Panc1 (cell line): ENCODE measurements around the gene MARCHF9.

Experiments used
- CTCF ChIP-seq: fragments of 450-650 bp; IDR thresholded peaks from 2 replicates; pipeline ENCODE4 v1.5.1; 2017; ENCODE audit warnings: mild to moderate bottlenecking
- POLR2AphosphoS5 ChIP-seq: IDR thresholded peaks from 2 replicates; pipeline ENCODE4 v1.6.1; 2012; ENCODE audit warnings: mild to moderate bottlenecking, low read depth, low read length, moderate library complexity

GRCh38 chr12:57783466-57783801 lies 28.5 kb downstream of the MARCHF9 start:
- TF ChIP-seq CTCF, result no peak
- TF ChIP-seq POLR2AphosphoS5, result no peak
